ENCODE results near the gene SULT1C4.
"Not testable (repeated sequence)": the region's sequence is repeated elsewhere in the genome, so short reads cannot be mapped to it uniquely, and the experiment has no call there.

Gene SULT1C4

DNA sequence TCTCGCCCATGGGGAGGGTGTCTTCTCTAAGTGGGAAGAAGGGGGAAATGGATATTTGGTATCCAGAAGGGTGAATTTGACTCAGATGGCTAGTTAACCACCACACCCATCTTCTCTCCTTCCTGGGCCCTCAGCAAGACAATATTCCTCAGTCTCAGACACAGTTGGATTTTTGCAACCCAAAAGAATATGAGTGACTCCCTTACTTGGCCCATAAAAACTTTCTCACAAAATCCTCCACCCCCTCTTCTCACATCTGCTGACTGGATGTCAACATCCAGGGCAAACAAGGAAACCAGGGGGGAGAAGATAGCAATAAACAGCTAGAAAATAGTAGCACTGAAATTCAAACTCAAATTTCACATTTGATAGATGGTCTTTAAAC, 35.9 kb downstream of the SULT1C4 start:
- Mint-ChIP-seq H3K36me3 (ENCODE audit: low read depth) (no peaks in the 10 kb centered on the region), H3K4me1 (no peaks in the 10 kb centered on the region), H3K9me3 (no peaks in the 10 kb centered on the region), H3K27me3 (no peaks in the 10 kb centered on the region), H3K4me3 (no peak overlapping the region), H3K27ac (no peak overlapping the region)
- DNase-seq: no peak
- no peak for ATAC-seq

DNA sequence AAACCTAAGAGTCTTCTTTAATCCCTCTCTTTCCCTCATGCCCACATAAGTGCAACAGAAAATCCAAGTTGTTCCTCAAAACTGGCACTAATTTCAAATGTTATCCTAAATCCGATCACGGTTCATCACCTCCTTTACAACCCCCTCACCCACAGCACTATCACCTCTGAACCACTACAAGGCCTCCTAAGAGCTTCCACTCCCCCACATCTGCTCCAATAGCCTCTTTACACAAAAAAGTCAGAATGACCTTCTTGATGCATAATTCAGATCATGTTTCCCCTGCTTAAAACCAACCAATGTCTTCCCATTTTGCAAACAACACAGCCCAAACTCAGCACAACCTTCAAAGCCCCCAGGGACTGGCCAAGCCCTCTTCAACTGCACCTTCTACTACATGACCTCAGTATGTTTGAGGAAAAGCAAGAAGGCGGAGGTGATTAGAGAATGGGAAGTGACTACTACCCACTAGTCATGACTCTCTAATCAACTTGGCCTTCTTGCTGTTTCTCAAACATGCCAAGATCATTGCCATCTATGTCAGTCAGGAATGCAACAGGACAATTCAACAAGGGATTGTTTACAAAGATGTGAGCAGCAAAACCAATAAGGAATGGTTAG, 36.6 kb downstream of the SULT1C4 start:
- Mint-ChIP-seq H3K36me3 (ENCODE audit: low read depth) (no peaks in the 10 kb centered on the region), H3K27ac (no peak overlapping the region), H3K4me3 (no peak overlapping the region), H3K9me3 (no peaks in the 10 kb centered on the region), H3K27me3 (no peaks in the 10 kb centered on the region), H3K4me1 (no peaks in the 10 kb centered on the region)
- DNase-seq: no peak
- ATAC-seq: no peak

DNA sequence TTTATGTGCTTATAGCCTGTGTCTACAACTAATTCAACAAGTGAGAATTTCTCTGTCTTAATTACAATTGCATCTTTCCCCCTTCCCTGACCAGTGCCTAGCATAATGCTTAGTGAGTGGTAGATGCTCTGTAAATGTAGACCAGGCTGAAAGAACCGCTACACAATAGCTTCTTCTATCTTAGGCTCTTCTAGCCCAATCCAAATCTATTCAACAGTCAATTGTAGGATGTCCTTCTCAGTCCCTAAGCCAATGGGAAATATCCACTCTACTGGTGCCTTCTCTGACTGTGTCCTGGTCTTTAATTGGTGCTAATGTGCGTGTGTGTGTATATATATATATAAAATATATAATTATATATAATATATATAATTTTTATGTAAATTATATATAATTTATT, 37.2 kb downstream of the SULT1C4 start:
- H3K27me3 Mint-ChIP-seq: no peaks in the 10 kb centered on the region
- DNase-seq: no peak
- no peak for ATAC-seq
- no peaks in the 10 kb centered on the region for H3K4me1 Mint-ChIP-seq
- no peak overlapping the region for H3K27ac Mint-ChIP-seq
- no peaks in the 10 kb centered on the region for H3K36me3 Mint-ChIP-seq (ENCODE audit: low read depth)
- no peaks in the 10 kb centered on the region for H3K9me3 Mint-ChIP-seq
- no peak overlapping the region for H3K4me3 Mint-ChIP-seq

DNA sequence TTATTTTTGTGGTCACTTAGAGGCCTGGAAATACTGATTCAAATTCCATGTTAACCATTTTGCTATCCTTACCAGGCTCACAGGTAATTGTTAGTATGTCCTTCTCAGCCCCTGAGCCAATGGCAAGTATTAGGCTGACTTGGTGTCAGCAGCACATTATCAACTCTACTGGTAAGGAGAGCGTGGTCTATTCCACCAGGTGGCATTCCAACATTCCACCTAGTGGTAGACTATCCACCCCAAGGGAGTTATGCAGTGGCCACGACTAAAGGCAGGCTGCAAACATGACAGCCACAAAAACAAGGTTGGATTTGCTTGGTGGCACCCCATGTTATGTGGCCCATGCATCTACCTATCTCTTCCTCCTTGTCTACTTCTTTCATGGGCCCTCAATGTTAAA, 39.5 kb downstream of the SULT1C4 start:
- Mint-ChIP-seq H3K9me3 (no peaks in the 10 kb centered on the region), H3K27ac (no peak overlapping the region), H3K36me3 (ENCODE audit: low read depth) (no peaks in the 10 kb centered on the region), H3K27me3 (no peaks in the 10 kb centered on the region), H3K4me3 (no peak overlapping the region), H3K4me1 (no peaks in the 10 kb centered on the region)
- DNase-seq: no peak
- no peak for ATAC-seq

DNA sequence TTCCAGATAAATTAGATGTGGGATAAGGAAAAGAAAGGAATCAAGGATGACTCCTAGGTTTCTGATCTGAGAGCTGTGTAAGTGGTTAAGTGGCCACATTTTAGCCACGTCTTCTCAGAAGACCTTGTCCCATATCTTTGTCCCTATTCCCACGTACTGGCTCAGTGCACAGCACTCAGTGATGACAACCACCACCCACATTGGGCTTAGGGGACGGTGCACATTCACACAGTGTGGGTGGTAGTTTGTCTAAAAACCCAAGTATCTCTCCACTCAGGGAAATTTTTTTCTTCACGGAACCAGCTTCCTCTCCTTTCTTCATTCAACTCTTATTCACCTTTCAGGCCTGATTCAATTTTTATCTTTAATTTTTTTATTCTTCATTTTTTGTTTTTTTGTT, 40.7 kb downstream of the SULT1C4 start:
- Mint-ChIP-seq H3K27ac (no peak overlapping the region), H3K4me3 (no peak overlapping the region), H3K27me3 (peaks cover 2% of the 10 kb centered on the region), H3K4me1 (no peaks in the 10 kb centered on the region), H3K36me3 (ENCODE audit: low read depth) (no peaks in the 10 kb centered on the region), H3K9me3 (no peaks in the 10 kb centered on the region)
- no peak for ATAC-seq
- no peak for DNase-seq

DNA sequence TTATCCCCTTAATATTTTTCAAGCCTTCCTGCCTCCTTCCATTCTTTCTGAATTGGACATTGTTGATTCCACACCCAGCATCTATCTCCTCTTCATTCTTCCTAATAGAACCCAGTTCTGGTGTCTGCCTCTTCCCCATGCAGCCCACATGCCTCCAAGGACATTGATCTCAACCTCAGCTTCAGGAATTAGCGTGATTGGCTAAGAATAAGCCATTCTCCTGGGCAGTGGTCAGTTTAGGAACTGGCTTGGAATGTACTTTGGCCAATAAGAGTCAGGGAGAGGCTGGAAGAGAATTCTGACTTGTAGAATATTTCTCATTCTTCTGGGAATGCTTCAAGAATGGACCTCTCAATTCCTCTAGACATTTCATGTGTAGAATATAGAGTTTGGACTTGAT, 45.3 kb downstream of the SULT1C4 start:
- no peak for DNase-seq
- Mint-ChIP-seq H3K27me3 (peaks cover 3% of the 10 kb centered on the region), H3K9me3 (no peaks in the 10 kb centered on the region), H3K4me3 (no peak overlapping the region), H3K36me3 (ENCODE audit: low read depth) (no peaks in the 10 kb centered on the region), H3K27ac (no peak overlapping the region), H3K4me1 (no peaks in the 10 kb centered on the region)
- no peak for ATAC-seq

DNA sequence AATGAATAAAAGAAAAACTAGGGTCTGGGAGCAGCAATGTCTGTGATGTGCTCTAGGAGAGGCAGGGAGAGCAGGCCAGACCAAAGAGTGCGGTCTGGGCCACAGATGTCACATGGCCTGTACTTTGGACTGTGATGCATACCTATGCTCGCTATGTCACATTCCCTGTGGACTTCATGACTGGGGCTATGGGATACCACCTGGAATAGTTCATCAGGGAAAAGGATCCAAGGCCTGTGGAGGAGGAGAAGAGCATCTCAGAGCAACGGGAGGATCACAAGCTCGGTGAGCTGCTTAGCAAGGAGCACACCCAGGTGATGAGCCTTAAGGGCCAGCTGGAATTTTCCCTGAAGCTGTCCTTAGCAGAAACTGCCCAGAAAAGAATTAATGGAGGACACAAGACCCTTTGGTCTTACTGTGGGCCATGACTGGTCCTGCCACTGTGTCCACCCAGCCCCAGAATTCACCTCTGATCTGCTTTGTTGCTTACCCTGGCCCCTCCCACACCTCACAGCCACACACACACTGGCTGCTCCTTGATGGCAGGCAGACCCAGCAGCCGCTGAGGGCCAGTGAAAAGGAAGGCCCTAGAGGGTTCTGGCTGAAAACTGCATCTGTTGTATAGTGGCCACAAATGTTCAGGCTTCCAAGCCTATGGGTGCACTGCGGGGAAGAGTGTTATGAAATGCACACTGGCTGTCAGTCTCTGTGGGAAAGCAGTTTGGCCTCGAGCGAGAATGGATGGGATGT, 45.9 kb downstream of the SULT1C4 start:
- DNase-seq (no peak), ATAC-seq (no peak)
- H3K4me3 Mint-ChIP-seq: no peak overlapping the region
- no peak overlapping the region for H3K27ac Mint-ChIP-seq
- H3K4me1 Mint-ChIP-seq: no peaks in the 10 kb centered on the region
- peaks cover 3% of the 10 kb centered on the region for H3K27me3 Mint-ChIP-seq
- H3K9me3 Mint-ChIP-seq: no peaks in the 10 kb centered on the region
- H3K36me3 Mint-ChIP-seq (ENCODE audit: low read depth): no peaks in the 10 kb centered on the region

DNA sequence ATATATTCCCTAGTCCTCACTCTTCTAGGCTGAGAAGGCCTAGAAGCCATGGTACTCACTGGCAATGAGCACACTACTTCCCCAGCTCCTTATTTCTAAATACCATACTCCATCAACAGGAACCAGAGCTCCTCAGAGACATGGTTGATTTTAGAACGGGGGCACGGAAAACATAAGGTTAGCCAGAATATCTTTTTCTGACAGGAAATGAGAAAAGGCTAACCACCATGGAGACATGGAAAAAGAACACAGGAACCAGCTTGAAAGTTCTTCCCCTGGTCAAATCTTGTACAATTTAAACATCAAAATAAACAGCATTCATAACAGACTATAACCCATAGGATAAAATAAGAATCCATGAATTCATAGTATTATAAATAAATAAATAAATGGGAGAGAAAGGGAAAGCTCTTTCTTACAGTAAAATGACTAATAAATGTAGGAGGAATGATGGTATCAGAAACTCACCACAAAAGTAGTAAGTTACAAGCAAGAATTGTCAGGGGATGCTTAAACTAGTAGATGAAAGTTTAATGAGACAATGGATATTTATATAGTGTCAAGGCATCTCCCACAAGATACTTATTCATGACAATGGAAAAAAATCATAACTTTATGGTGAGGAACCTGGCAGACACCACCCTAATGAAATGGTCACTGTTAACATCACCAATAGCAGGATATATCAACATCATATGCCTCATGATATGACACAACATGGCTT, 50.7 kb downstream of the SULT1C4 start:
- Mint-ChIP-seq H3K27me3 (peaks cover under 1% of the 10 kb centered on the region), H3K27ac (no peak overlapping the region), H3K9me3 (no peaks in the 10 kb centered on the region), H3K36me3 (ENCODE audit: low read depth) (no peaks in the 10 kb centered on the region), H3K4me1 (no peaks in the 10 kb centered on the region), H3K4me3 (no peak overlapping the region)
- ATAC-seq: no peak
- DNase-seq: no peak

DNA sequence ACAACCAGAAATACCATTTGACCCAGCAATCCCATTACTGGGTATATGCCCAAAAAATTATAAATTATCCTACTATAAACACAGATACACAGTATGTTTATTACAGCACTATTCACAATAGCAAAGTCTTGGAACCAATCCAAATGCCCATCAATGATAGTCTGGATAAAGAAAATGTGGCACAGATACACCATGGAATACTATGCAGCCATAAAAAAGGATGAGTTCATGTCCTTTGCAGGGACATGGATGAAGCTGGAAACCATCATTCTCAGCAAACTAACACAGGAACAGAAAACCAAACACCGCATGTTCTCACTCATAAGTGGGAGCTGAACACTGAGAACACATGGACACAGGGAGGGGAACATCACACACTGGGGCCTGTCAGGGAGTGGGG, 57.8 kb downstream of the SULT1C4 start:
- H3K36me3 Mint-ChIP-seq (ENCODE audit: low read depth); ATAC-seq; H3K27ac Mint-ChIP-seq; H3K4me3 Mint-ChIP-seq; H3K9me3 Mint-ChIP-seq; H3K27me3 Mint-ChIP-seq; DNase-seq: not testable (repeated sequence)
- H3K4me1 Mint-ChIP-seq: peaks cover 14% of the 10 kb centered on the region

DNA sequence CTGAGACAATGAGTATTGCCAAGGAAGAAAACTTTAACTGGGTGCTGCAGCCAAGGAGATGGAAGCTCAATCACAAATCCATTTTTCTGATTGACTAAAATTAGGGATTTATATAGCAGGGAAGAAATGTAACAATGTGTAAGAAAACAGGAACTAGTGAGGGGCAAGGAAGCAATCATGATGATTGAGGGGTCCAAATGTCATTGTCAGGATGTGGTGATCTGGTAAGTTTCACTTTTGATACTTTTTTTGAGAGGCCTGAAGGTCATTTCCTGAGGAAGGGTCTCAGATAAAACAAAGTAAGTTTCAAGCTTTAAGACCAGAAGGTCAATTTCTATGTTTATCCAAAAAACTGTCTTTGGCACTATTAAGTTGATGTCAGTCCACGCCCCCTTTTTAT, 59.2 kb downstream of the SULT1C4 start:
- Mint-ChIP-seq H3K9me3 (peaks cover 3% of the 10 kb centered on the region), H3K36me3 (ENCODE audit: low read depth) (no peaks in the 10 kb centered on the region), H3K4me1 (peaks cover 14% of the 10 kb centered on the region), H3K27ac (peak overlapping the region; percentile 41), H3K4me3 (peak overlapping the region; percentile 5), H3K27me3 (no peaks in the 10 kb centered on the region)
- ATAC-seq: no peak
- DNase-seq: no peak

All from activated naive CD8-positive, alpha-beta T cell treated with anti-CD3 and anti-CD28 coated beads, Interleukin-2, amount 50 U/mL, for 24 hours (primary cell).